Fibroblast of the aortic adventitia (primary cell): Measurements from ENCODE around the gene FRY. TPM values are rescaled to one million over a fixed set of nuclear protein-coding genes. Genes with fewer than 3 reads are reported as not detected.
A peak's percentile ranks its signal among the peaks of the same experiment; 100 is the strongest.

ENCODE experiments used
- DNase-seq: peaks from one replicate; pipeline ENCODE4 v3.0.0-alpha.2; 2010; ENCODE audit warnings: low read depth
- H3K4me3 ChIP-seq: 2 replicates; pipeline ENCODE4 v1.5.1; 2011; ENCODE audit warnings: low read depth, mild to moderate bottlenecking, control low read depth, low read length, moderate library complexity
- CTCF ChIP-seq: IDR thresholded peaks from 2 replicates; pipeline ENCODE4 v1.5.1; 2011; ENCODE audit warnings: mild to moderate bottlenecking, low read length, control low read depth, inconsistent platforms; ENCODE audit not compliant: insufficient read depth
- total RNA-seq: library from RNA; depleted of rRNA; stranded (reverse); fragments of >200 nt; gene quantifications from 2 replicates; pipeline ENCODE4 v1.2.3, GENCODE V29; 2012; ENCODE audit warnings: low replicate concordance

The FRY gene
- total RNA-seq, 1 donor = 4.3 TPM

GRCh38 chr13:32256243-32256642 lies 224.7 kb downstream of the FRY start:
- no peak overlapping the region for H3K4me3 ChIP-seq
- DNase-seq = no peak
- no peak for TF ChIP-seq CTCF

GRCh38 chr13:32257649-32258048 lies 226.1 kb downstream of the FRY start:
- no peak for TF ChIP-seq CTCF
- H3K4me3 ChIP-seq = no peak overlapping the region

DNA sequence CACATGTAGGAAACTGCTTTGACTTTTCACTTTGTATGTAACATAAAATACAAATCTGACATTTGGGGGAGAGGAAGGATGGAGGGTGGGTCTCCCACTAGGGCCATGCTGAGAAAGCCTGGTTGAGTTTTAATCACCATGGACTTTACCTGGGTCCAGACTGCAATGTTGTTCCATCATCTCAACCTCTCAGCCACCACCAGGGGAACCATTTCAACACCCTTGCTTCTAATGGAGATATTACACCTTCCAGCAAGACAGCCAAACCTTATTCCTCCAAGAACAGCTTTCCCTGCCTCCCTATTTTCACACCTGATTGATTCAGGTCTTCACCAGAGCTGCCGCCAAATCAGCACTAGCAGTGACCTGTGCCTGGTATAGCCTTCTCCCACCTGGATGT lies 227.5 kb downstream of the FRY start:
- no peak overlapping the region for H3K4me3 ChIP-seq
- DNase-seq = no peak
- peak; percentile 4 for TF ChIP-seq CTCF

More at GRCh38 chr13:32257649-32258048, 226.1 kb downstream of the FRY start:
- DNase-seq = no peak

DNA sequence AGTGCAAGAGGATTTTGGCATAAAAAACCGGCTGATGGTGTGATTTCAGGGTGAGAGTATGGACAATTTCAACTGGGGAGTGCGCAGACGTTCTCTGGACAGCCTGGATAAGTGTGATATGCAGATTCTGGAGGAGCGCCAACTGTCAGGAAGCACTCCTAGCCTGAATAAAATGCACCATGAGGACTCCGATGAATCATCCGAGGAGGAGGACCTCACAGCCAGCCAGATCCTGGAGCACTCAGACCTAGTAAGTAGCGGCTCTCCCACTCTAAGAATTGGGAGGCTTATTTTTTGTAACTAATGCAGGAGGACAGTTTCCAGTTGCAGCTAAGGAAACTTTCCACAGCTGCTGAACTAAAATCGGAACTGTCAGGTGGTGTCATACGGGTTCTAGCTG lies 230.0 kb downstream of the FRY start:
- no peak for TF ChIP-seq CTCF
- DNase-seq = peak; percentile 91
- H3K4me3 ChIP-seq = no peak overlapping the region

GRCh38 chr13:32262165-32262564 lies 230.6 kb downstream of the FRY start:
- DNase-seq = no peak
- H3K4me3 ChIP-seq = no peak overlapping the region
- no peak for TF ChIP-seq CTCF

DNA sequence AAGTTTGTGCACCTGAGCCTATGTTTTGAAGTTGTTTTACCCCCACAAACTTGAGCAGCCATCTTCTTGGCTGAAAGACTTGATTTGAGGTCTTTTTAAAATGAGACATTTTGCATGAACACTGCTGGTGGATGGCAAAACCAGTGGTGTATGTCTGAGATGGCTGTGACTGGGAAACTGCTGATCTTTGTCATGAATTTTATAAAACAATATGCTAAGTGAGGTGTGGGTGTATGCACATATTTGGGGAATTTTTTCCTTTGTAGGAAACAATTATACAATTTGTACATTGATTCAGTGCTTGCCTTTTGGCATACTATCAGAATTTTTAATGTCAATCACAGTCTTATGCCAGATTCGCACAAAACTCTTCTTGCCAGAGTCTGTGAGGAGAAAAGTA lies 231.0 kb downstream of the FRY start:
- no peak for DNase-seq
- no peak for TF ChIP-seq CTCF

DNA sequence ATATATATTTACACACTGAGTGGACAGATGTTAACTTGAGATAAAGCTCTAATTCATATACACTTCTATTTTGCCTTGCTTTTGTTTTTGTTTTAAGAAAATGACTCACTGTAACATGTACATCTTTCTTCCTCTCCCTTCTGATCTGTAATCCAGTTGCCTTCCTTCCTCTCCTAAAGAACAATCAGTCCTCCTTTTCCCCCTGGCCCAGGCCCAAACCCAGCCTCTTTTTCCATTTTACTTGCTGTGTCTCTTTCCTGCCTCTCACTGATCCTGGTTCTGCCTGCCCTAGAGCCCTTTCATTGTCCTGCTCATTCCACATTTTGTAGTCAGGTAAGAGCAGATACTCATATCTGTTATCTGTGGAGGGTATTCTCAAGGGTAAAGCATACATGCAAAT lies 232.8 kb downstream of the FRY start:
- H3K4me3 ChIP-seq = no peak overlapping the region
- TF ChIP-seq CTCF = no peak
- peak; percentile 58 for DNase-seq

More for the DNA sequence above, 231.0 kb downstream of the FRY start:
- no peak overlapping the region for H3K4me3 ChIP-seq
